NCI-H510A treated with DMSO at 0.1 percent for 48 hours (cell line): ENCODE data around the gene CORO7.
"Not testable (repeated sequence)": the region's sequence is repeated elsewhere in the genome, so short reads cannot be mapped to it uniquely, and the experiment has no call there.

Experiments
- DNase-seq: peaks from one replicate; lab custom pipeline; 2025; lab: John Stamatoyannopoulos, UW

Gene CORO7

DNA sequence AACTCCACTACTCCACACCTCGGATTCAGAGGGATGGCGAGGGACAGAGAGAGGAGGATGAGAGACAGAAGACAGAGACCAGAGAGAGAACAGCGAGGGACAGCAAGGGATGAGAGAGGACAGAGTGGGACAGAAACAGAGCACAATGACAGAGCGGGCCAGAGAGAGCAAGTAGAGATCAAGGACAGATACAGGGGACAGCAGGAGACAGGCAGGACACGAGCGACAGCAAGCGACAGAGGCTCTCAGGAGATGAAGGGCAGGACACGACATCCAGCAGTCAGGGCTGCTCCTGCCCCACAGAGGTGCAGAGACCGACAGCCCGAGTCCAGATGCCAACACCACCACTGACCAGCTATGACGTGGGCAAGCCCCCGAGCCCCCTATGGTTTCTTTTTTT lies 14.9 kb downstream of the CORO7 start:
- no peak for DNase-seq

DNA sequence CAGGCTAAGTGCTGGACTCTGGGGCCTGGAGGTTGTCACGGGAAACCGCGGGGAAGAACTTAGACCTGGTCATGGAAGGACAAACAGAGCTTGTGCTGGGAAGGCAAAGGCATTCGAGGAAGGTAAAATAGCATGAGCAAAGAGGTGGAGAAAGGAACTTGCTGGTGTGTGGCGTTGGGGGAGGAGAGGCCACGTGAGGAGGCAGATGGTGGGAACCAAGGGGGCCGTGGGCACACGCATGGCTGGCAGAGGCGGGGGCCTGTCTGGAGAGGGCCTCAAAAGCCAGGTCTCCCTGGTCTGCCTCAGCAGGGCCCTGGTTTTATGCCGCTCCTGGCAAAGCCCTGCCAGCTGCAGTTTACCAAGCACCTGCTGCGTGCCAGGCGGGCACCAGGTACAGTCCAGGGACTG lies 15.3 kb downstream of the CORO7 start:
- no peak for DNase-seq

DNA sequence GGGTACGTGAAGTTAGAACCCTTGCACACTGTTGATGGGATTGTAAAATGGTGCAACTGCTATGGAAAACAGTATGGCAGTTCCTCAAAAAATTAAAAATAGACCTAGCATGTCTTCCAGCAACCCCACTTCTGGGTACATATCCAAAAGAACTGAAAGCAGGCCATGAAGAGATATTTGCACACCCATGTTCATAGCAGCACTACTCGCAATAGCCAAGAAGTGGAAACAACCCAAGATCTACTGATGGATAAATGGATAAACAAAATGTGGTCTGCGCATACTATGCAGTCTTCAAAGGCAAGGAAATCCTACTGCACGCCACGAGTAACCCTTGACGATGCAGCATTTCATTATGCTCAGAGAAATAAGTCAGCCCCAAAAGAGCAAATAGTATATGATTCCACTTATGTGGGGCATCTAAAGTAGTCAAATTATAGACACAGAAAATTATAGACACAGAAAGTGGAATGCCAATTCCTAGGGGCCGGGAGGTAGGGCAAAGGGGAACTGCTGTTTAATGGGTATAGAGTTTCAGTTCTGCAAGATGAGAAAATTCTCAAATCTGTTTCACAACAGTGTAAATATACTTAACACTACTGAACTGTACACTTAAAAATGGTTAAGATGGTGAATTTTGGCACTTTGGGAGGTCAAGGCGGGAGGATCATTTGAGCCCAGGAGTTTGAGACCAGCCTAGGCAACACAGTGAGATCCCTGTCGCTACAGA lies 17.2 kb downstream of the CORO7 start:
- DNase-seq = no peak

DNA sequence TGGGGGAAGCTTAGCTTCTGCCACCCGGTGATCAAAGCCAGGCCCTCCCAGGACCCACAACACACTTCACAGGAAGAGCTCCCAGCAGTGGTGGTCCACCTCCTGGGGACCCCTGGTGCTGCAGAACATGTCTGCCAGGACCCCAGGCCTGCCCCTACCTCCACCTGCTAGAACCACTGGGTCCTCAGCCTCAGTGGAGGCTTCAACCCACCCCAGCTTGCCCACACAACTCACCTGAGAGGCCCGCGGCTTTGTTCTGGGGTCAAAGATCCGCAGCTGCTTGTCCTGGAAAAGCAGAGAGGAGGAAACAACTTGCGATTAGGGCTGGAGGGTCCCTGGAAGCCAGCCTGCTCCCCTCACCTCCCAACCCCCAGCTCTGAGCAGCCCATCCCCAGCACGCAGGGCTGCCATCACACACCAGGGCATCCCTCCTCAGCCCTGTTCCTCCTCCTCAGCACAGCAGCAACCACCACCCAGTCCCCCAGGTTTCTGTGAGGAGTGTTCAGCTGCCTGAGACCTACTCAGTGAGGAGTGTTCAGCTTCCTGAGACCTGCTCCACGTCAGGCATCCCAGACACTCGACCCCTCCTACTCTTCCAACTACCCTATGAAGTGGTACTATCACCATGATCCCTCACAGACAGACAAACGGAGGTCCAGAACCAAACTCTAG lies 21.2 kb downstream of the CORO7 start:
- no peak for DNase-seq

DNA sequence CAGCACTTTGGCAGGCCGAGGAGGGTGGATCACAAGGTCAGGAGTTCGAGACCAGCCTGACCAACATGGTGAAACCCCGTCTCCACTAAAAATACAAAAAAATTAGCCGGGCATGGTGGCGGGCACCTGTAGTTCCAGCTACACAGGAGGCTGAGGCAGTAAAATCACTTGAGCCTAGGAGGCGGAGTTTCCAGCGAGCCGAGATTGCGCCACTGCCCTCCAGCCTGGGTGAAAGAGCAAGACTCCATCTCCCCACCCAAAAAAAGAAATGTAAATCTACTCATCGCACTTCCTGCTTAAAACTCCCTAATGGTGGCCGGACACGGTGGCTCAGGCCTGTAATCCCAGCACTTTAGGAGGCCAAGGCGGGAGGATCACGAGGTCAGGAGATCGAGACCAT lies 22.5 kb downstream of the CORO7 start:
- DNase-seq = not testable (repeated sequence)

DNA sequence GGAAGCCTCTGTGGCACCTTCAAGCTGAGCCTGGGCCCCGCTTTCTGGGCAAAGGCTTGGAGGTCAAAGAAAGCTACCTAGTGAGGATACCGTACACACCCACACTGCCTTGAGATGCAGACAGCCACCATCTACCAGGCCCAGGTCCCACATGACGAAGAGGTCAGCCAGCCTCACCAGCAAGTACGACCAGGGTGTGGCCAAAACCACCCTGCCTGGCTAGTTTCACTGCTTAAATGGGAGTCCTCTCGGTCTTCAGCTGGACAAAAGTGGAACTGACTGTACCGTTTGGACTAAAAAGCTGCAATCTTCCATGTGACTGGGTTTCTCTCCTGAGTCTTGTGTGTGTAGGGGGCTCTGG lies 23.2 kb downstream of the CORO7 start:
- no peak for DNase-seq

DNA sequence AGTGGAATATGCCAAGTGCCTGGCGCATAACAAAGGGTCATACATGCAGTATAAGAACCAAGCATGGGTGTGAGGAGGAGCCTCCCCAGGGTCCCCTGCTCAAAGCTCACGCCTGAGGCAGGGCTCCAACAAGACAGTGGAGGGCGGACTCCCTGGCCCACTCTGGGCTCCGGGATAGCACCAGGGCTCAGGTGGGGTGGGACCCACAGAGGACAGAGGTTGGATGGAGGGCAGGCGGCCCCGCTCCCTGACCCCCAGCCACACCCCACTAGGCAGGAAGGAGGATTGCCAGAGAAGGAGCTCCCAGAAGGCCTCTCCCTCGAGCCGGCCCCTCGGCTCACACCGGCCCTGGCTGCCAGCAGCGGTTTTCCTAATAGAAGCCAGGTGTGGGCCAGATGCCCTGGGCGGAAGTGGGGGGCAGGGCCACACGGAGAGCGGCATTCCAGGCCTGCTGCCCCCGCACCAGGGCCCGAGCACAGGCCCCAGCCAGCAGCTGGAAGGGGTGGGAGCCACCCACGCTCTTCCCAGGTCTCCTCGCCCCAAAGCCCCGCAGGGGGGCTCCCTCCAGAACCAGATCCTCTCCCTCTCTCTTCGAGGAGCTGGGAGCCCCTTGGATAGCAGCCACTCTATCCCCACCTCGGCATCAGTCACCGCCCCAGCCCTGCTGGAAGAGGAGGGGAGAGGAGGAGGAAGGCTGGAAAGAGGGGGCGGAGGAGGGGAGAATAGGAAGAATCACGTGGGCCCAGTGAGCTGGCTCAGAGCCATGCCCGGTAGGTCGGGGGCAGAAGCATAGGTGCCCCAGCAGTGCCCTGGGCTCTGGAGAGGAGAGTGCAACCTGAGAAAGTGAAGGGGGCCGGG lies 23.8 kb downstream of the CORO7 start:
- peak; percentile 68 for DNase-seq

DNA sequence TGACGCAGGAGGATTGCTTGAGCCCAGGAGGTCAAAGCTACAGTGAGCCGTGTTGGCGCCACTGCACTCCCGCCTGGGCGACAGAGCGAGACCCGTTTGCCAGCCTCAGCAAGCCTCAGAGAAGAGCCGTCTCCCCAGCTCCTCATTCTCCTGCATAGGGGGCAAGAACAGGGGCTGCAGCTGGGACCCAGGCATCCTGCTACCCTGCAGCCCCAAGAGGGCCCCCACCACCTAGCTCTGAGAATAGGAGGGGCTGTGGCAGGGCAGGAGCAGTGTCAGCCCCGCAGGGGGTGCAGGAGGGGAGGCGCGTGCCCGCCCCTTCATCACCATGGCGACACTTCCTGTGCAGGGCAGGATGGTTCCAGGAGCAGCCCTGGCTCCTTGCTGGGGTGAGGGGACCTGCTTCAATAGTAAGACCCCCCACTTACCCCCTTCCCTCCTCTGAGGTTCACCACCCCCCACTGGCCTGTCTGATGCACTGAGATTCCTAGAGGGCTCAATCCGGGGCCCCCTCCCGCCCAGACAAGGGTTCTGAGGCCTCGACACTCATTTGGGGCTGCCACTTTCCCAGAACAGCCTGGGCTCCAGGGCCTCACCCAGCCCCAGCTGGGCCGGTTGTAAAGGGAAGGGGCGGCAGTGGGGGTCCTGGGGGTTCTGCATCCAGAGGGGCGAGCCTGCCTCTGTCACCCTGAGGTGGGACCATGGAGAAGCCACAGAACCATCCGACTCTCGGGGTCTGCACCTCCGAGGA lies 24.6 kb downstream of the CORO7 start:
- no peak for DNase-seq

DNA sequence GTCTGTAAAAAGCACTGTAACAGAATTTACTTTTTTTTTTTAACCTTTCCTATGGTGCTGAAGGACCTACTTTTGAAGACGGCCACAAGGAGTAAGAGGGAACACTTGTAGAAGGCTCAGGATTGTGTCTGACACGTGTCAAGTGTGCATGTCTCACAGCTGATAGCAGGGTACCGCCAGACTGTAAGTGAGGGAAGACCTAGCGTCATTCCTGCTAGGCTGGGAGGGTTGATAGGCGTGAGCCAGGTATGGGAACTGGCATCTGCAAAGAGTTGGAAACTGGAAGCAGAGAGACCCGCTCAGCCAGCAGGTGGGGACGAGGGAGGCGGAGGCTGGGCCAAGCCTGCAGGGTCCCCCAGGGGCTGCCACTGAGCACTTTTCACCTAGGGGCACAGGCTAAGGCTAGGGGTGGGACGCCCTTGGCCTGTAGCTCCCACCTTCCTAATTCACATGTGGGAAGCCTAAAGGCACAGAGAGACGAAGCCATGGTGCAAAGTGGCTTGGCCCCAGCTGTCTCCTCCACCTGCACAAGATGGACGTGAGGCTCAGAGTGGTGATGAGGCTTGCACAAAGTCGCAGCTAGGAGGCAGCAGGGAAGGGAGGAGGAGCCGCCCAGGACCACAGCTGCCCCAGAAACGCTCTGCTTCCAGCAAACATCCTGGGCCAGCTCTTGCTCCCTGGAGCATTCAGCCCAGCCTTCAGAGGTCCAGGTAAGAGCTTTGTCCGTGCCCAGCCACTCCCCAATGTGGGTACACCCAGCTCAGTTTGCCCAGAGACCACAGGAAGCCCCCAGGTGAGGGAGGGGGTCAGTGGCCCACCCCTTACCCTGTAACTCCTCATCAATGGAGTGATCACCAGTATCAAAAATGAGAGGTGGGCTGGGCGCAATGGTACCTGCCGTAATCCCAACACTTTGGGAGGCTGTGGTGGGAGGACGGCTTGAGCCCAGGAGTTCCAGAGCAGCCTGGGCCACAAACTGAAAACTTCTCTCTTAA lies 25.8 kb downstream of the CORO7 start:
- no peak for DNase-seq

DNA sequence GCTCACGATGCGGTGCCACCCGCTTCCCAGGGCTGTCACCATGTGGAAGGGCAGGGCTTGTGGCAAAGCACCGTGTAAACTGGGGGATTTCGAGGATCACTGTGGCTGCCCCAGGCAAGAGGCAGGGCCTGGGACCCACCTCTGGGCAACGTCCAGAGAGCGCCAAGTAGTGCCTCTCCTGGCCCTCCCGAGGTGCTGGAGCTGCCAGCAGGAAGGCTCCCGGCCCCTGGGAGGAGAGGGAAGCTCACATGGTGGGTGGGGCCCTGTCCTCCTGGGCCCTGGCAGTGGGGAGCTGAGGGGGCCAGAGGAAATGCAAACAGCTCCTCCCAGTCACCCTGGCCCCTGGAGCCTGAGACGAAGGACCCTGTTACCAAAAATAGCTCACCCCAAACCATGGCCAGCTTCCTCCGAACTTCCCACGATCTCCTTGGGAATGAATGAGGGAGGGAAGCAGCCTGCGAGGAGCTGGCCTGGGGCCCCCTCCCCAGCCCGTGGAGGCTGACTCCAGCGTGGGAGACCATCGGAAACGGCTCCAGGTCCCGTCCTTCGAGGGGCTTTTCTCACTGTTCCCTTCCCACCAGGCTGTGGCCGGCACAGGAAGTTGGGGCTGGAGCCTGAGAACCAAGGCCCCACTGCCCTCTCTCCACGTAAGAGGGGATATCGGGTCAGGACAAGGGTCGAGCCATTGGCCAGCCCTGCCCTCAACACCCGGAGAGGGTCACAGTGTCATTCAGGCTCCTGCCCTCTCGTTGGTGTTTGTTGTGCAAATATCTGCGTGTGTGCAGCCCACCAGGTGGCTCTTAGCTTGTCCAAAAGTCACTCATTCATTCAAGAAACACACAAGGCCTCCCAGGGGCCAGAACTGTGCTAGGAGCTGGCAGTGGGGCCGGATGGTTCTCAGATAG lies 27.1 kb downstream of the CORO7 start:
- DNase-seq = no peak

DNA sequence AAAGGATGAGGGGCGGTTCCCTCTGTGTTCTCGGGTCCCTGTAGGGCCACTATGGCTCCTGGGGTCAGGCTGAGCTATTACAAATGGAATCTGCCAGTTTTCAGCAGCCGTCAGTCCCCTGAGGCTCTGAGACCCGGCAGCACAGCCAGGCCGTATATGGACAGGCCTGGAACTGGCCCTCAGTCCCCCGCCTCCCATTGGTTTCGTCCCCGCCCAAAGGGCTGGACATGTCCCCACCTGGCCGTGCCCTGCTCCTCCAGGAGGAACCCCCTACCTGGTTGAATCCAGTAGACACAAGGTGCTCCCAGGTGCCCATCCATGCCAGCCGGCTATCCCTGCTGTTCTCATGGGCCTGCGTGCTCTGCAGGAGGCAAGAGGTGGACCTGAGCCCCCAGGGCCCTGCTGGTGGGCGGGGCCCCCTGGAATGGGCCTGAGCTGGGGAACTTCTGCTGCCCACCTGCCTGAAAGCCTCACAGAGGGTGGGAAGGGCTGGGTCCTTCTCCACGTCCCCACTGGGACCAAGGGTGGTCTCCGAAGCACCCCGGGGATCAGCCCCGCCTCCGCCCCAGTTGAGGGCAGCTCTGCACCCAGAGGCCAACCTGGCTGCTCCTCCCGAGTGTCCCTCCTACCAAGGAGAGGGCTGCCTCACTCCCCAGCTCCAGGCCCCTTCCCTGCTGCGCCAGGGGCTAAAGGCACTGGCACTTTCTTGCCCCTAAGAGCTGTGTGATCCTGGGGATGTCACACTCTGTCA lies 27.9 kb downstream of the CORO7 start:
- no peak for DNase-seq

DNA sequence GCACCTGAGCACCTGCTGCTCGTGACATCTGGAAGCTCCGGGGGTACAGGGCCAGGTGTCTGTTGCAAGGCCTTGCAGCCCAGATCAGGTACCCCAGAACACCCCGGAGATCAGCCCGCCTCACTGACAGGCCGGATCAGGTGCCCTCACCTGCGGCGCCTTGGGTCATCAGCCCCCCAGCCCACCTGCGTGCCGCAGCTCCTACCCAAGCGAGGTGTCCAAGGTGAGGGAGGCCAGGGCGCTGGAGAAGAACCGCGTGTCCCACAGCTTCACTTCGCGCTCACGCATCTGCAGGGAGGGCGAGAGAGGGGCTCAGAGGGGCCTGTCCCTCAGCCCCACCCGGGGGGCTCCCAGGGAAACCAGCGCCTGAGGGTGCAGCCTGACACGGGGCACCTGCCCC lies 28.6 kb downstream of the CORO7 start:
- no peak for DNase-seq

DNA sequence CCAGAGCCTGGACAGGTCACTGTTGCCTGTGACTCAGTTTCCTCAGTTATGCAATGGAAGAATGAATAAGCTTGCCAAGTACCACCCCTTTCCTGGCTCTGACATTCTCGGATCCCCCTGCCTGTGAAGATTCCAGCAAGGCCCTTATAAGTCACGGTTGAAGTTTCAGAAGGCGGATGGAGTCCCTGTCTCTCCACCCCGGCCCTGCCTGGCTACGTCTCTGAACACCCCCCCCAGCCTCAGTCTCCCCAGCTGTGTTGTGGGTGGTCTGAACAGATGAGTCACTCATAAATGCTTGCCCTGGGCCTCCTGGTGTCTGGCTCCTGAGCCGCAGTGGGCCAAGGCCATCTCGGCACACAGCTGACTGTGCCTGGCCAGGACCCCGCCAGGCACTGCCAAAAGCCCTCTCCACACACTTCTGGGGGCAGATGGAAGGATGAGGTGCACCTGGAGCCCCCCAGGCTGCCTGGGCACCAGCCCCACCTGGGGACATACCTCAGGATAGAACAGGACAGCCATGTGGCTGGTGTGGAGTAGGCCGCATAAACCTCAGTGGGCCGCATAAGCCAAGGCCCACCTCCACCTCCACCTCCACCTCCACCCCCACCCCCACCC lies 29.3 kb downstream of the CORO7 start:
- no peak for DNase-seq

DNA sequence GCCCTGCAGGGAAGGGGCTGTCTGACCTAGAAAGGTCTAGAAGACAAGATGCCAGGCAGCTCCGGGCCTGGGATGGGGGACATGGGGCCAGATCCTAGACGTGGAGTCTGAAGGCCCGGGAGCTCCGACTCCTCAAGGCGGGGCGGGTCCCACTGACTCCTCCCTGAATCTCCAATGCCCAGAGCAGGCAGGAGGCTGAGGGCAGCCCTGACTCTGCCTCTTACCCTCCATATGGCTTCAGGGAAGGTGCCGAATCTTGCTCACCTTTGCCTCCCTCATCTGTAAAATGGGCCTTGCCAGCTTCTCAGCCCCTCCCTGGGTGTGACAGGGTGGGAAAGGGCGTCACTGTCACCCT lies 30.0 kb downstream of the CORO7 start:
- DNase-seq = no peak

DNA sequence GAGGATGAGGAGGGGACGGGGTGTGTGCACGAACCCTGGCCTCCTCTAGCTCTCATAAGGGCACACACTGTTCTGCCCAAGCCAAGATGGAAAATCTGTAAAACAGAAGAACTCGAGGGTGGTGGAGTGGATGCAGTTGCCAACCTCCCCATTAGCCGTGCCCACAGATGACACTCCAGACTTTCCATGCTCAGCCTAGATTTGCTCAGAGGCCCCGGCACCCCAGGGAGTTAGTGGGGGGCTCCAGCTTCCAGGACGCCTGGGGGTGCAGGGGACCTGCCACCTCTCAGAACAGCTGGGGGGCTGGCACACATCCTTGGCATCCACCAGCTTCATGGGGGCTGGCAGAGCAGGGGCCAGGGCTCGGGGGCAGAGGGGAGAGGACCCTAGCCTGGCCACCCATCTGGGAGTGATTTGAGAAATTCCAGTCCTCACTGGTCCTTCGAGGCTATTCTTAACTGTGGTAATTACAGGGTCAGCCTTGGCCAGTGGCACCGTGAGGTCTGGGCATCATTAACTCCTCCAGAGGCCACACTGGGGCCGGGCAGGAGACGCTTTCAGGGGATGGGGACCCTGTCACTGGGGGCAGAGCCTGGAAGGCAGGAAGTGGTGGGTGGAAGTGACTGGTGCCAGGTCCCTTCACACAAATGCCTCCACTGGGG lies 30.5 kb downstream of the CORO7 start:
- no peak for DNase-seq

DNA sequence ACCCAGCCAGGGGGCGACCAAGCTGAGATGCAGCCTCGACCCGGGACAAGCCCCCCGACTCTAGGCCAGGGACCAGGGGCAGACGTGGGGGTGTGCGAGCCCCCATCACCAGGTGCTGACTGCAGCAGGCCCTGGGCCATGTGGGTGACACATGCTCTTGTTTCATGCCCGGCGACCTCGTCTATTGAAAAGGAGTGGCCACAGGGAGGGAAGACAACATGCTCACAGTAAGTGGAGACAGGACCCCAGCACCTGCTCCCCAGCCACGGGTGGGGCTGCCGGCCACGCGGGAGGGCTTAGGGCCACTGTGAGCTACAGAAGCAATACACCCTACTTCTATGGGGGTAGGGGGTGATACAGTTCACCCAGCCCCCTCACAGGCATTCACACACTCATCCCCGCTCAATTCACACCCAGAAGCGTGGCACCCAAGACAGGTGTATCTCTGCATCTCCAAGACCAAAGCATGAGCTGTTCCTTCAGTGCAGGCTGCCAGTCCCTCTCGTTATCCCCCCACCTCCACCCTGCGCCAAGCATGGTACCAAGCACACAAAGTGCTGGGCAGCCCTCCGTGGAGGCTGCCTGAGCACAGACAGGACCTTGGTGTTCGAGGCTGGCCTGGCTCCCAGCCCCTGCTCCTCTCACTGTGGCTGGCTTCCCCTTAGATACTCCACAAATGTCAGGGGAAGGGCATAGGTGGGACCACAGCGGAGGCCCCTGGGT lies 31.2 kb downstream of the CORO7 start:
- DNase-seq = no peak

DNA sequence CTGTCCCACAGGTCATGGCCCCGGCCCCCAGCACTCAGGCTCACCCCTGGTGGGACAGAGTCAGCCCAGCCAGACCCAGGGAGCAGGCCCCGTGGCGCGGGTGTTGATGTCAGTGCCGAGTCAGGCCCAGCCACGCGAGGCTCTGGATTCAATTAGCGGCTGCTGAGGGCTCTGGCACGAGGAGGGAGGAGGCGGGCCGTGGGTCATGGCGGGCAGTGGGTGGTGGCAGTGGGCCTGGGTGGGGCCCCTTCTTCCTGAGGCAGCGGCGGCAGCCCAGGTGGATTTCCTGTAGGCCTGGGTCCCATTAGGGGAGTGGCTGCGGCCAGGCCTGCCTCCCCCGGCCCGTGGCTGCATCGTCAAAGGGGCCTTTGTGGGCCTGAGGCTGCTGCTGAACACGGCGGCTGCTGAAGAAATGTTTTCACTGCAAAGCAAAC lies 31.9 kb downstream of the CORO7 start:
- no peak for DNase-seq
